CD4-positive, alpha-beta T cell treated with Interleukin-17A for 4 hours (primary cell): ENCODE results near the gene TRNP1.

Experiments used
- DNase-seq: peaks from one replicate; pipeline ENCODE4 v3.0.0-alpha.2; 2020; ENCODE audit warnings: mixed read lengths

The TRNP1 gene

DNA sequence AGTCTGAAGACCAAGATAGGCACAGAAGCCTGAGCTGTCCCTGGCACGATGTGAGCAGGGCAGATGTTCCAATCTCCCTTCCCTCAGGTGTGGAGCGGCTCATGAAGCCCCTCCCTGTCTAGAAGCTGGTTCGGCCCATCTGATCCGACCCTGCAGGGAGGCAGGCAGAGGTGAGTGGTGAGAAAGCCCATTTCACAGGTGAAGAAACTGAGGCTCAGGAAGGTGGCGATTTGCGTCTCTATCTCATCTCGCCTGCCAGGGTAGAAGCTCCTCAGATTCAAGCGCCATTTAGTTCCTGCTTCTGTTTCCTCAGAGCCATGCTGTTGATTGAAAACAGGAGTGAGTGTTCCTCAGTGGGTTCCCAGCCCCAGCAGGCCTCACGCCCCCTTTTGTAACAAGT lies 36.0 kb downstream of the TRNP1 start:
- DNase-seq: no peak

DNA sequence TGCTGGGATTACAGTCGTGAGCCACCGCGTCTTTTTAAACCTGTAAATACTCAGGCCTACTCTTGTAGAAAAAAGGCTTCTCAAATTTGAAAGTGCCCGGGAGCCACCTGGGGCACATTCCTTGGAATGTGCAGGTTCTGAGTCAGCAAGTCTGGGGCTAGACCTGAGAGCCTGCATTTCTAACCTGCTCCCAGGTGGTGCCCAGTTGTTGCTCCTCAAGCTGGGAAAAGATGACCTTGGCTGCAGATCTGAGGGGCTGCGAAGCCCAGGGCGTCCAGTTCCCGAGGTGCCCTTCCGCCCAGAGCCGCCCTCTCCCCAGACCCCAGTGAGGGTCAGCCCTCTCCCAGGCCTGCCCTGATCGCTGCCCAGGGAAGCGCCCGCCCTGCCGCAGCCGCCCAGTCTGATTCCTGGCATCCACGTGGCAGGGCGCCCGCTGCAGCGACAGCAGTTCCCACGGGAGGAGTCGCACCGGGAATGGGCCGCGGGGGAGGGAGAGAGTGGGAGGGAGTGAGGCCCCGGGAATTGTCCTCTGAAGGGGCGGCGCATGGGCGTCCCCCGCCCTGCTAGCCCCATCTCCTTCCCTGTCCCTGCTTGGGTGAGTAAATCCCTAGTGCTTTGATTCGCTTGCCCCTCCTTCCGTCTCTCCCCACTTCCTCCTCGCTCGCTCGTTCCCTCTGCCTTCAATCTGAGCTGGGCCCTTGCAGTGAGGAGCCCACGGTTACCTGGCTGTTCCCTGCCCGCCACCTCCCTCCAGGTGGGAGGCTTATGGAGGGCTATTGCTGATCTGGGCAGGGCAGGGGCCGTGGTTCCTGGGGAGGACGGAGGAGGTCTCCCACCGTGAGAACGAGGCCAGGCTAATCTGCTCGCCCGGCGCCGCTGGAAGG lies 38.0 kb downstream of the TRNP1 start:
- DNase-seq: peak; percentile 6

DNA sequence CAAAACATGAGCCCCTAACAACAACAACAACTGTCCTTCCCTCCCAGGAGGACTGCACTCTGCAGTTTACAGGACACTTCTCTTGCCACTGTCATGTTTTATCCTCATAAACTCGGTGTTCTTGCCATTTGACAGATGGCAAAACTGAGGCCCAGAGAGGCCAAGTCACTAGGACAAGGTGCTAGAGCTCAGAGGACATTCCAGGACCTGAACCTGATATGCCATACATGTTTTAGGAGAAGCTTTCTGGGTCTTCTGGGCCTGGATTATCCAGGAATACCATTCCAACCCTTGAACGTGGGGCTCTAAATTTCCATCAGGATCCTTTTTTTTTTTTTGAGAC lies 38.6 kb downstream of the TRNP1 start:
- DNase-seq: no peak

- no peak for DNase-seq
These were observed 39.7 kb downstream of the TRNP1 start for GRCh38 chr1:27033043-27033746.

- DNase-seq: no peak
These were observed 41.9 kb downstream of the TRNP1 start for GRCh38 chr1:27035344-27035743.

DNA sequence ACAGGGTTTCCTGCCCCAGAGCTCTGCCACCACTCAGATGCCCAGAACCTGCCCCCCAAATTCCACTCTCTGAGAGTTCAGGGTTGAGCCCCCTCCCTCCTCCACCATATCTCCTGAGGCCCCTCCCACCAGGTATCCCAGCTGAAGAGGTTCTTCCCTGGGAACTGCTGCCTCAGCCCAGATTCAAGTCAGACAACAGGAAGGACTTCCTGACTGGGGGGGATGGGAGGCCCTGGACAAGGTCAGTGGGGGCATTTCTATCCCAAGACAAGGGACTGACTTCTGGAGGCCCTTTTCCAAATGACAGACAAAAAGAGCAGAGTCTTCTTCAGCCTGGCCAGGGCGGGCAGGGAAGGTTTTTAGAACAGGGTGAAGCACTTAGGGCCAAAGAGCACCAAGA lies 43.2 kb downstream of the TRNP1 start:
- DNase-seq: no peak

DNA sequence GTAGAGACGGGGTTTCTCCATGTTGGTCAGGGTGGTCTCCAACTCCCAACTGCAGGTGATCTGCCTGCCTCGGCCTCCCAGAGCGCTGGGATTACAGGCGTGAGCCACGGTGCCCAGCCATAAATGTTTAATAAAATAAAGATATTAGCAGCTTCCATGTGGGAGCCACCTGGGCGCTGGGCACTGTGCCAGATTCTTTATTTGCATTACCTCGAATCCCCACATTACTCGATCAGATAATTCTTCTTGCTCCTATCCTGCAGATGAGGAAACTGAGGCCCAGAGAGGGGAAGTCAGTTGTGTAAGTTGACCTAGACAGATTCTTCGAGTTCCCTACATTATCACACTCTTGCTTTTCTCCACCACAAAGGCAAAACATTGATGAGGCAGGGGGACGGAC lies 44.0 kb downstream of the TRNP1 start:
- no peak for DNase-seq

- DNase-seq: no peak
These were observed 44.5 kb downstream of the TRNP1 start for GRCh38 chr1:27038020-27038419.

GRCh38 chr1:27042670-27043069 lies 49.2 kb downstream of the TRNP1 start:
- no peak for DNase-seq

GRCh38 chr1:27044613-27045151 lies 51.2 kb downstream of the TRNP1 start:
- peak; percentile 93 for DNase-seq

DNA sequence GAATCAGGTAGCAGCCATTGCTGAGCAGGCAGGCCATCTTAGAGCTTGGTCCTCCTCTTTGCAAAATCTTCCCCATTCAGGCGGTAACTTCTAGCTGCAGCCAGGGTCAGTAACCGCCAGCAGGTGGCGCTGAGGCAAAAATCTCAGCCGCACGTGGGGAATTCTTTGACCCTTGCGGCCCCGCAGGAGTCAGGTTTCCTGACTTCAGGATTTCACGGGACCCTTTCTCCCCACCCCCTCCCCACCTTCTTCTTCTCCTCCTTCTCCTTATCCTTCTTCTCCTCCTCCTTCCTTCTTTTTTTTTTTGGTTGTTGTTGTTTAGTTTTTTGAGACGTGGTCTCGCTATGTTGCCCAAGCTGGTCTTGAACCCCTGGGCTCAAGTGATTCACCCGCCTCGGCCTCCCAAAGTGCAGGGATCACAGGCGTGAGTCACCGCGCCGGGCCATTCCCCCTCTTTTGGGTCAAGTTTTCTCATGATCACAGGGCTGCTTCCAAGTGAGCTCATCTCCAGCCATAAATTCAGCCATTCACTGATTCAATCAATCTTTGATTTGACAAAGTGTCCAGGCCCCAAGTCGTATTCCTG lies 52.6 kb downstream of the TRNP1 start:
- DNase-seq: peak; percentile 79

GRCh38 chr1:27047914-27048313 lies 54.4 kb downstream of the TRNP1 start:
- no peak for DNase-seq

DNA sequence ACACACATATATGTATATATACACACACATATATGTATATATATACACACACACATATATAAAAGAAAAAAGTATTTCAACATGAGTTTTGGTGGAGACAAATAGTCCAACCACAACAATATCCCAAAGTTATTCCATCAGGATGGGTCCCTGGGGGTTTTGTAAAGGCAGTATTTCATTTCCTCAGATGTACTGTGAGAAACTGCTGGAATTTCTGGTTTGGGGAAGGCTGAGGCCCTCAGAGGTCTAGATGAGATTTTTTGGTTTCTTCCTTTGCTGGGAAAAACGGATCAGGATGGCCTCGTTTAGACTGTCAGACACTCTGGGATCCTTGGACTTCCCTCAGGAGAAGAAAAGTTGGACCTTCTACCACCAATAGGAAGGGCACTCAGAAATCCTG lies 55.6 kb downstream of the TRNP1 start:
- DNase-seq: no peak

DNA sequence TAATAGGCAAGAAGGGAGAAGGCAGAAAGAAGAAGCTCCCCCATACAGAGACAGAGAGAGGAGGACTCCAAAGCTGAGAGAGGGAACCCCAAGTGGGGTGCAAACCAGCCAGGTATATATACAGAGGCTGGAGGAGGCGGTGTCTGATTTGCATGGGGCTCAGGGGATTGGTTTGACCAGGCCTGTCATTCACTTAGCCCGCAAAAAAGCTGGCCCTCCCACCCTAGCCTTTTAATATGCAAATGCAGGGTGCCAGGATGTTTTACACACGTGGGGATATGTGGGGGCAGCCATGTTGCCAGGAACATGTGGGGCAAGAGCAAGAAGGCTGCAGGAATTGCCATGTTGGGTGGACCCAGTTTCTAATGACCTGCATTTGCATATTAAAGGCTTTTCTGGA lies 56.1 kb downstream of the TRNP1 start:
- no peak for DNase-seq
